Epithelial cell of esophagus (primary cell): ENCODE measurements around the gene PRELP.
"Not testable (repeated sequence)": the region's sequence is repeated elsewhere in the genome, so short reads cannot be mapped to it uniquely, and the experiment has no call there.

Experiments
- DNase-seq: peaks from one replicate; pipeline ENCODE4 v3.0.0; 2010; ENCODE audit warnings: low read depth
- H3K4me3 ChIP-seq: 2 replicates; pipeline ENCODE4 v1.5.1; 2011; ENCODE audit warnings: mild to moderate bottlenecking, low read length, control low read depth
- TF ChIP-seq, protein P1 (sequence below): IDR thresholded peaks from 2 replicates; pipeline ENCODE4 v1.5.1; 2011; ENCODE audit warnings: low read depth, mild to moderate bottlenecking, low read length, control low read depth, inconsistent platforms; ENCODE audit not compliant: insufficient read depth; ENCODE audit errors: missing control alignments

PRELP gene

DNA sequence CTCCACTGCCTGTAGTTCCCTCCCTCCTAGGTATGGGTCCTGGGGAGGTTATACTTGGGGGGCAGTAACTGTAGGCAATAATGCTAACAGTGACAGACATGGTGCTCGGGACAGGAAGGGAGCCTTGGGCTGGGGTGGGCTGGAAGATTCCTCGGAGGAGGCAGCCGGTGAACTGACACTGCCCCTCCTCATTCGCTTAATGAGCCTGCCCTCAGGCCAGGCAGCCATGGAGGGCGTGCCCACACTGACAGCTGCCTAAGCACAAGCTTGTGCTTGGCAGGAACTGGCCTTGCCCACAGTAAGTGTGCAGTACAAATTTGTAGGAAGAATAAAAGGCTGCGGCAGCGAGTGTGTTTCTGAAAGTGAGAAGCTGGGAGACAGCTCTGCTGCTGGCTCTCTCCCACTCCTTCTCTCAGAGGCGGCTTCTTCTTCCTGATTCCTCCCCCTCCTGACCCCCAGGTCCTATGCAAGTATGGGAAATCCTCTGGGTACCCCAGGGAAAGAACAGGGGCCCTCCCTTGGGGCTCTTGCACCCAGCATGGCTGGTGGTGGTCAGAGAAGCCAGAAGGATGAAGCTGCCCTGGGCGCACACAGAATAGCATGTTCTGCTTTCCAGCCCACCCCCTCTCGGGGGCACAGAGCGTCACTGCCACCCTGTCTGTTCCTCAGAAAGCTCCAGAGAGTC lies 42.0 kb downstream of the PRELP start:
- DNase-seq: no peak
- TF ChIP-seq, protein P1, sequence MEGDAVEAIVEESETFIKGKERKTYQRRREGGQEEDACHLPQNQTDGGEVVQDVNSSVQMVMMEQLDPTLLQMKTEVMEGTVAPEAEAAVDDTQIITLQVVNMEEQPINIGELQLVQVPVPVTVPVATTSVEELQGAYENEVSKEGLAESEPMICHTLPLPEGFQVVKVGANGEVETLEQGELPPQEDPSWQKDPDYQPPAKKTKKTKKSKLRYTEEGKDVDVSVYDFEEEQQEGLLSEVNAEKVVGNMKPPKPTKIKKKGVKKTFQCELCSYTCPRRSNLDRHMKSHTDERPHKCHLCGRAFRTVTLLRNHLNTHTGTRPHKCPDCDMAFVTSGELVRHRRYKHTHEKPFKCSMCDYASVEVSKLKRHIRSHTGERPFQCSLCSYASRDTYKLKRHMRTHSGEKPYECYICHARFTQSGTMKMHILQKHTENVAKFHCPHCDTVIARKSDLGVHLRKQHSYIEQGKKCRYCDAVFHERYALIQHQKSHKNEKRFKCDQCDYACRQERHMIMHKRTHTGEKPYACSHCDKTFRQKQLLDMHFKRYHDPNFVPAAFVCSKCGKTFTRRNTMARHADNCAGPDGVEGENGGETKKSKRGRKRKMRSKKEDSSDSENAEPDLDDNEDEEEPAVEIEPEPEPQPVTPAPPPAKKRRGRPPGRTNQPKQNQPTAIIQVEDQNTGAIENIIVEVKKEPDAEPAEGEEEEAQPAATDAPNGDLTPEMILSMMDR: no peak

DNA sequence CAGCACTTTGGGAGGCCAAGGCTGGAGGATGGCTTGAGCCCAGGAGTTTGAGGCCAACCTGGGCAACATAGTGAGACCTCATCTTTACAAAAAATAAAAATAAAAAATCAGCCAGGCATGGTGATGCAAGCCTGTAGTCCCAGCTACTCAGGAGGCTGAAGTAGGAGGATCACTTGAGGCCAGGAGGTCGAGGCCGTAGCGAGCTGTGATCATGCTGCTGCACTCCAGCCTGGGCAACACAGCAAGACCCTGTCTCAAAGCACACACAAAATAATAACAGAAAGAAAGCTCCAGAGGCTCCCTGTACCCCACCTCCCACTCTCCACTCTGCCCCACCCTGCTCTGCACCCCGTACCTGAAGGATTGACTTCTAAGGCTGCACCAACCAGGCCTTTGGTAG lies 42.5 kb downstream of the PRELP start:
- not testable (repeated sequence) for DNase-seq, H3K4me3 ChIP-seq

More for the DNA sequence above, 42.0 kb downstream of the PRELP start:
- H3K4me3 ChIP-seq: no peak overlapping the region

DNA sequence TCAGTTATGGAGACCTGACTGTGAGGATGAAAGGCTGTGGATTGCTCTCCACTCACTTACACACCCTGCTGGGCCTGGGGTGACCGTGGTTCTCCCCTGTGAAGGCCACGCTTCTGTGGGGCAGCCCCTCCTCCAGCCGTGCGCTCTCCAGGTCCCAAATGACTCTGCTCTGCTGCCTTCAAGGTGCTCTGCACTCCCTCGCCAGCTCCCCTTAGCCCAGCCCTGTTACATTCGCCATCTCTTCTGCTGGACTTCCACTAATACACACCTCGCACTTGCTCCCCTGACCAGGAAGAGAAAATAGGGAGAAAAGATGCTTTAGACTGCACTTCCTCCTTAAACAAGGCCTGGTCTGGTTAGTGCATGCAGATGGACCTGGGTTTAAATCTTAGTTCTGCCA lies 42.9 kb downstream of the PRELP start:
- H3K4me3 ChIP-seq: no peak overlapping the region
- TF ChIP-seq, protein P1: no peak
- no peak for DNase-seq

DNA sequence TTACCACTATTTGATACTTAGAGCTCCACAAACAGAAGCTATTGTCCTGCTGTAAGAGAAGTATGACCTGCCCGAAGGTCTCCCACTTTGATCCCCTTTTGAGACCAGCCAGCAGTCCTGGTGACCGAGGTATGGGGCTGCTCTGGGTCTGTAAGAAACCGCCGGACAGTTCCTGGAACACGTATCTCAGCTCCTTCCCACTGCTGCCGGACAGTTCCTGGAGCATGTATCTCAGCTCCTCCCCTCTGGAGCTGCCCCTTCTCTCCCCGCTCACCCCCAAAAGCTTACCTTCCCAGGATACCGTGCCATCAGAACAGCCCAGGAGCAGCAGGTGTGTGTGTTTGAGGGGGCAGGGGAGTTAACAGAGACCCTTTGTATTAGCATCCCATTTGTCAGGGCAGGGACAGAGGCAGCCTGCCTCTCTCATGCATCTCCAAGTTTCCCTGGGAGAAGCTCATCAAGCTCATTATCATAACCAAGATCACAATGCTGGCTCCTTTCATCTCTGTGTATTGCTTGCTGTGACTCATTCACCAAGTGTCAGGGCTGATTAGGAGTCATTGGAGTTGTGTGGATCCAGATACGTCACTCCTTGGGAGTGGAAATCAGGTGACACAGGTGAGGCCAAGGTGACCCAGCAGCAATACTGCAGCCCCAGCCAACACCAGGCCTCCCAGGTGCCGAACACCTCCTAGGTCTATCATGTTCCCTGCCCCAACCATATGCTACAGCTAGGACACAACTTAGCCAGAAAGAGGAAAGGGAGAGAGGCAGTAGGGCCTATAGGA lies 43.6 kb downstream of the PRELP start:
- no peak overlapping the region for H3K4me3 ChIP-seq
- TF ChIP-seq, protein P1: no peak
- peak; percentile 85 for DNase-seq

DNA sequence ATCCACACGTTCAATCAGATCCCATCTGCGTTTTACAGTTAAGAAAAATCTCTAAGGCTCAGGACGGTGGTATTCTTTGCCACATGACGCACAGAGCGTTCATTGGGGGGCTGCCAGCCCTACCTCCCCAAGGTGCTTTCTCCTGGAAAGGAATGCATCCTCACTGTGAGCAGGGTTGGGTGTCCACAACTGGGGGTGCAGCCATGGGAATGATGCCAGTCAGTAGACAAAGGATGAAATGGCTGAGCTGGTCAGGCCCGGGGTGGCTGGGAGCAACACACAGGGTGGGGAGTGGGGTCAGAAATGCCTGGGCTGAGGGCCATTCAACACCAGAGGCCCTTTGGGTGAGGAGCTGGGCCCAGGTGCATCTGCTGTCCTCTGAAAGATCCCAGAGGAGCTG lies 44.3 kb downstream of the PRELP start:
- no peak for DNase-seq
- TF ChIP-seq, protein P1: no peak
- no peak overlapping the region for H3K4me3 ChIP-seq

DNA sequence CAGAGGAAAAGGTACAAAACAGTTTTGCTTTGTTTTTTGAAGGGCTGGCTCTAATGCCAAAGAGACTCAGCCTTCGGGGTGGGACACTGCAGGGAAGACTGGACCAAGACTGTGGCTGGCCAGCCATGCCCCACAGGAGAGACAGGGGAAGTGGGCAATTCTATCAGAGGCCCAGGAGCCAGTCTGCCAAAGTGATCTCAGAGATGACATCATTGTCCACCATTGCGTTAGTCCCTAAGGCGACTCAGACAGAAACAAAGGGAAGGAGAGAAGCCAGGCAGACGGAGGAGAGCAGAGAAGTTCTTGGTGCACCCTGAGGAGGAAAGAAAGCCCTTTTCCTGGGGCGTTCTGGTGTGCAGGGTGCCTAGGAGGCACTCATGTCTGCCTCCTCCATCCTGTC lies 44.7 kb downstream of the PRELP start:
- peak; percentile 79 for DNase-seq
- TF ChIP-seq, protein P1: no peak
- H3K4me3 ChIP-seq: no peak overlapping the region

DNA sequence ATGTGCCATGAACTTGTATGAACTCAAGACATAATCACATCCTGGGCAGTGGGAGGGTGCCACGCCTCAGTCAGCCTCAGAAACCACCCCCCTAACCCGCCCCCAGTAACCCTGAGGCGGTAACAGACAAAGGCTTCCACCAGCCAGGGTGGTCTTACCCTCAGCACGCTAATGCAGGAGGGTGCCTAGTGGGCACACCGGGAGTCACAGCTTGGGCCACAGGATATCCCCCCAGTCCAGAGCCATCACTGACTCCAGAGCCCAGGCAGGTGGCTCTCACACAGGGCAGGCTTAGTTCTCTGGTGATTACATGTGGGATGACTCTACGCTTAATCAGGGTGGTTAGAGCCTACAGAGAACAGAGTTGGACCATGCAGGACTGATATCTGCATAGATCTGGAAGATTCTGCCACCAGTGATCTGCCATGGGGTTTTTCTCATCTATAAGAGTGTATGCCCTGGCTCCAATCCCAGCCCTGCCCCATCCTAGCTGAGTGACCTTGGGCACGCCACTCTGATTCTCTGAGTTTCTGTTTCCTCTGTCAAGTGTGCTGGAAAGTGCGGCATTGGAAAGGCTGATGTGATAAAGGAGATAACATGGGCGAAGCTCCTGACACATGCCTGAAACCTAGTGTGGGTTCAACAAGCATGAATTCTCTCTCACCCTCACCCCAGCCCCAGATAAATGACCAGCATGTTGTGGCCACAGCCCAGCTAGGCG lies 45.6 kb downstream of the PRELP start:
- TF ChIP-seq, protein P1: no peak
- no peak for DNase-seq
- no peak overlapping the region for H3K4me3 ChIP-seq
